Epithelial cell of proximal tubule (primary cell): ENCODE measurements around the gene NRP1. TPM values are rescaled to one million over a fixed set of nuclear protein-coding genes. Genes with fewer than 3 reads are reported as not detected.

Experiments
- DNase-seq: peaks from one replicate; pipeline ENCODE4 v3.0.0-alpha.2; 2011; ENCODE audit warnings: low read depth
- H3K4me3 ChIP-seq: 2 replicates; pipeline ENCODE4 v1.5.1; 2011; ENCODE audit warnings: low read depth, mild to moderate bottlenecking, low read length
- total RNA-seq: library from RNA; depleted of rRNA; stranded (reverse); fragments of >200 nt; gene quantifications from 2 replicates; pipeline ENCODE4 v1.2.3, GENCODE V29; 2015
- TF ChIP-seq, protein P1 (sequence below): conservative IDR thresholded peaks from 2 replicates; pipeline ENCODE4 v1.5.1; 2012; ENCODE audit warnings: low read depth, mild to moderate bottlenecking, low read length

NRP1 gene
- total RNA-seq, 1 donor from 2014 or later = 62.7 TPM

DNA sequence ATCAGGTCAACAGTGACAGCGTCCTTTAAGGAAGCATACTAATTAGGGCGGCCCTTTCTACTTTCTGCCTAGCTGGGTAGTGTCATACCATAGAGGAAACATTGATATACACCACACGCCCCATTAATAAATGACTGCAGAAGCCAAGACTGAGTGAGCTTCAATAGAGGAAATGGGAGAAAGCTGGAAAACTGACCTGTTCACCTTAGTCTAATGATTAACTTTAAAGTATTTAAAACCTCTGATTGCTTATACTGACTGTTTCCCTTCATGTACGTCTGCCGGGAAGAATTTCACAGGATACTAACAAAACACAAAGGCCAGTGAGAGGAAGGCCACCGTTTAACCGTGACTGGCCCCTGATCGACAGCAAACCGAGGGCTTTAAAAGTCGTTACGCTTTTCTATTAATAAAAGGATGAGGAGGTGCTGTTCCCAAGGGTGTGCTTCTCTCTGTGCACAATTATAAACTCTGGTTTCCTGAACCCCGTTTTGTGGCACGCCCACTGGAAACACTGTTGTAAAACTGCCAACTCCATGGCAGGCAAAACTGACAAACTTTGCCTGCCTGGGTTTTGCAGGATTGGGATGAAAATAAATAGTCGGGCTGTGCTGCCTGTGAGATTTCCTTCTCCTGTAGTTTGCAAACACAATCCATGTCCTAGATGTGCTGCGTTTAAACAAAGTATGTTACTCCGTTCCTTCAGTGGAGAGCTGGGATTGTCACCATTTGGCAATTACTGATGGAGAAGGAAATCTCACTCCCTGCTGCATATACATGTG lies 137.6 kb downstream of the NRP1 start:
- H3K4me3 ChIP-seq = peak overlapping the region; percentile 15
- DNase-seq = peak; percentile 97
- TF ChIP-seq, protein P1, sequence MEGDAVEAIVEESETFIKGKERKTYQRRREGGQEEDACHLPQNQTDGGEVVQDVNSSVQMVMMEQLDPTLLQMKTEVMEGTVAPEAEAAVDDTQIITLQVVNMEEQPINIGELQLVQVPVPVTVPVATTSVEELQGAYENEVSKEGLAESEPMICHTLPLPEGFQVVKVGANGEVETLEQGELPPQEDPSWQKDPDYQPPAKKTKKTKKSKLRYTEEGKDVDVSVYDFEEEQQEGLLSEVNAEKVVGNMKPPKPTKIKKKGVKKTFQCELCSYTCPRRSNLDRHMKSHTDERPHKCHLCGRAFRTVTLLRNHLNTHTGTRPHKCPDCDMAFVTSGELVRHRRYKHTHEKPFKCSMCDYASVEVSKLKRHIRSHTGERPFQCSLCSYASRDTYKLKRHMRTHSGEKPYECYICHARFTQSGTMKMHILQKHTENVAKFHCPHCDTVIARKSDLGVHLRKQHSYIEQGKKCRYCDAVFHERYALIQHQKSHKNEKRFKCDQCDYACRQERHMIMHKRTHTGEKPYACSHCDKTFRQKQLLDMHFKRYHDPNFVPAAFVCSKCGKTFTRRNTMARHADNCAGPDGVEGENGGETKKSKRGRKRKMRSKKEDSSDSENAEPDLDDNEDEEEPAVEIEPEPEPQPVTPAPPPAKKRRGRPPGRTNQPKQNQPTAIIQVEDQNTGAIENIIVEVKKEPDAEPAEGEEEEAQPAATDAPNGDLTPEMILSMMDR = no peak

- H3K4me3 ChIP-seq = no peak overlapping the region
- TF ChIP-seq, protein P1 = no peak
- no peak for DNase-seq
Observed at GRCh38 chr10:33196377-33196706, 138.1 kb downstream of the NRP1 start.

GRCh38 chr10:33195608-33196376 lies 138.7 kb downstream of the NRP1 start:
- DNase-seq = no peak
- TF ChIP-seq, protein P1 = no peak
- no peak overlapping the region for H3K4me3 ChIP-seq

- H3K4me3 ChIP-seq = no peak overlapping the region
- peak; percentile 52 for DNase-seq
- TF ChIP-seq, protein P1 = no peak
Observed at GRCh38 chr10:33193701-33194521, 140.6 kb downstream of the NRP1 start.

DNA sequence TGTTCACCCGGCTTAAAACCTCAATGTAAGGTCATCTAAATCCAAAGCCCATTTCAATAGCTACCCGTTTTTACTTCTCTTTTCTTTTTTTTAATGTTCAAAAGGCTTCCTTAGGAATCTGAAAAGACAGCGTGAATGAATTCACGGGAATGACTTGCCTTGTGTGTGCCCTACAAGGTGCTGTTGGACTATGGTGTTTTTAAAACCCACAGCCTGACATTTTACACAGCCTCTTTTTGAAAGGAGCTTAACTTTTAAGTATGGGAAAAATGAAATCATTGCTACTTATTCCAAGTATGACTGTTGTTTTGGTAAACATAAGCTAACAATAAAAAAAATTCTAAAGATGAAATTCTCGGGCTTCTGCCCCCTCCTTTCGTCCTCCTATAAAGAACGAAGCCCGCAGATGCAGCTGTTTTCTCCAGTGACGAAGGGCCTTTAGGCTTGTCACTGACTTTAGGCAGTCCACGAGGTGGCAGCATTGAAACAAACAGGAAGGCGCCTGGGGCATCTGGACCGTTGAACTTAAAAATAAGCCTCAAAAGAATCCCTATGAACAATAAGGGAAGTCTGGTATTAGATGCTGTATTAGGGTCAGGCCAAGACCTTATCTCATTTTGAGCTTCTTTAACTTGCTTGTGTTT lies 141.3 kb downstream of the NRP1 start:
- H3K4me3 ChIP-seq = no peak overlapping the region
- peak; percentile 47 for DNase-seq
- TF ChIP-seq, protein P1 = peak; percentile 86

GRCh38 chr10:33192190-33192589 lies 142.3 kb downstream of the NRP1 start:
- H3K4me3 ChIP-seq = no peak overlapping the region
- TF ChIP-seq, protein P1 = no peak

More at GRCh38 chr10:33192190-33192589, 142.3 kb downstream of the NRP1 start:
- no peak for DNase-seq
